HTERT RPE-1 (cell line): Measurements from ENCODE around the gene PLCD4.

Experiments used
- in situ Hi-C: fragments of 300-500 bp; cut with MboI; formaldehyde crosslinking; loops from 4 replicates; pipeline ENCODE4 v1.14.3; 2020; ENCODE audit warnings: low sequenced_read_pairs

Gene PLCD4

GRCh38 chr2:218607436-218608115 is at the start of gene PLCD4:
Gene PLCD4, plus strand, starts transcription at chr2:218607899. Its CDS starts 7,841 bp downstream, at chr2:218615740.
- in situ Hi-C loops, result no loop called here

DNA sequence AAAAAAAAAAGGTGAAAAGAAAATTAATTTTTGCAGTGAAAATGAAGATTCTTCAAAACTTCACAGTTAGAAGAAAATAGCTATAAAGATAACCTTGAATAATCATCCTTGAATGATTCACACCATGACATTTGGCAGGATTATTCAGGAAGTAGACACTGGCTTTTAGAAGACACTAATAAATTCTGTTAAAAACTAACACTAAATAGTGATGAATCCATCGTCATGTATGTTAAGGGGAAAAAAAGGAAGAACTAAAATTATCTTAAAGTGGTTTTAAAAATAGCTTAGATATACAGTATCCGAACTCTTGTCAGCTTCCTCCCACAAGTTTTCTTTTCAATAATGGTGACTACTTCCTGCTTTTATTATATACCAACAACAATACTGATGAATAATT is 49.8 kb upstream of the PLCD4 start:
- in situ Hi-C loops, result no loop called here

- in situ Hi-C loops, result no loop called here
Observed at GRCh38 chr2:218558986-218559385, 48.7 kb upstream of the PLCD4 start.

- in situ Hi-C loops, result no loop called here
Observed at GRCh38 chr2:218564056-218564455, 43.6 kb upstream of the PLCD4 start.

DNA sequence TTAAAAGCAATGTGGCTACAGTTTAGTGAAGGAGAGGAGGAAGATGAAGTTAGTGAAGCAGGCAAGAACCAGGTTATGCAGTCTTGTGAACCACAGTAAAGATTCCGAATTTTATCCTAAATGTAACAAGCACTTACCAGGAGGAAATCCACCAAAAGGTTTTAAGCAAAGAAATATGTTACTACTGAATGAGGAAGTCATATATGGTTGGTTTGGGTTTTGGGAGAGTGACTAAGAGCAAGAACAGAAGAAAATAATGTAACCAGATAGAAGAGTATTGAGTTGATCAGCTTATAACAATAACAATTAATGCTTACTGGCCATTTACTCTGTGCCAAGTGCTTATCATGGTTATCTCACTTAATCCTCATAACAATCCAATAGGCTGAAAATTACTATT is 41.4 kb upstream of the PLCD4 start:
- in situ Hi-C loops, result no loop called here

- in situ Hi-C loops, result no loop called here
Observed at GRCh38 chr2:218567797-218568189, 39.9 kb upstream of the PLCD4 start.

- in situ Hi-C loops, result no loop called here
Observed at GRCh38 chr2:218568190-218569037, 39.3 kb upstream of the PLCD4 start, which contains the start of the genes CNOT9 and USP37. Gene CNOT9, plus strand, starts transcription at chr2:218568839. Its CDS starts 116 bp downstream, at chr2:218568955. Gene USP37, minus strand, starts transcription at chr2:218568351. Its CDS starts 9,698 bp downstream, at chr2:218558653.

DNA sequence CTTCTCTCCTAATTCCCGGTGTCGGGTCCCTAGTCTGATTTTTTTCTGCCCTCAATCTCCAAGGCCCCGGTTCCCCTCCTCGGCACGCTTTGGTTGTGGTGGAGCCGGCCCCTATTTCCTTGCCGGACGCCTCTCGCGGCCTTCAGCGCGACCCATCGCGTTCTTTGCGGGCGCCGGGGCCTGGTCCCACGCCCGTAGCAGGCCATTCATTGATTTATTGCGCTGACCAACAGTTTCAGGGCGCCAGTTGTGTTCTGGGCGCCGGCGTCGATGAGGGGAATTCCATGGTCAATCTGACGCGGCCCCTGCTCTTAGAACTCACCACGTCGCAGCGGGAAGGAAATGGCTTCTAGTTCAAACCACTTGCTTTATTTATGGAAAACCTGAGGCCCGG is 38.7 kb upstream of the PLCD4 start:
- in situ Hi-C loops, result no loop called here

- in situ Hi-C loops, result no loop called here
Observed at GRCh38 chr2:218569661-218570500, 37.8 kb upstream of the PLCD4 start.

- in situ Hi-C loops, result no loop called here
Observed at GRCh38 chr2:218570850-218571249, 36.8 kb upstream of the PLCD4 start.

- in situ Hi-C loops, result no loop called here
Observed at GRCh38 chr2:218576854-218577253, 30.8 kb upstream of the PLCD4 start.

- in situ Hi-C loops, result no loop called here
Observed at GRCh38 chr2:218577482-218578220, 30.0 kb upstream of the PLCD4 start.

DNA sequence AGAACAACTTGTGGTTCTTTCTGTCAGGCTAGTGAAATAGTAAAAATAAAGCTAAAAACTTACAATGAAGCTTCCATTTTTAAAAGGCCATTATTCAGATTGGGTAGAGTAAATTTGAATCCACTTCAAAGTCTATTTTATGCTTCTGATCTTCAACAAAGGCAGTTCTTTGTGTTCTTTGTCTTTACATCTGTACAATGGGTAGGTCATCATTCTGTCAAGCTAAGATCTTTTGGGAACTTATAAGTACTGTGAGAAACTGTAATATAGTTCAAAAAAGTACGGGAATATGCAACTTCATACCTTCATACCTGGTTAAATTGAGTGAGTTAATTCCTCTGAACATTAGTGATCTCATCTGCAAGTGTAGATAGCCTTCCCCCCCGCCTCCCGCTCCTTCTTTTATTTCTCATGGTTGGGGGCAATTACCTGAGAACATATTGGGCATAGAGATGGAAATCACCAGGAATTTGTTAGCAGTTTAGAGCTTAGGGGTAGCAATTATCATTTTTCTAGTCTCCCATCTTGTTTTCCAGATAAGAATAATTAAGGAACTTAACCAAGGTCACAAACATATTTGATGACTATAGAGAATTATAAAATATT is 29.3 kb upstream of the PLCD4 start:
- in situ Hi-C loops, result no loop called here

GRCh38 chr2:218582076-218582475 is 25.6 kb upstream of the PLCD4 start:
- in situ Hi-C loops, result no loop called here

GRCh38 chr2:218583983-218584850 is 23.5 kb upstream of the PLCD4 start:
- in situ Hi-C loops, result no loop called here

DNA sequence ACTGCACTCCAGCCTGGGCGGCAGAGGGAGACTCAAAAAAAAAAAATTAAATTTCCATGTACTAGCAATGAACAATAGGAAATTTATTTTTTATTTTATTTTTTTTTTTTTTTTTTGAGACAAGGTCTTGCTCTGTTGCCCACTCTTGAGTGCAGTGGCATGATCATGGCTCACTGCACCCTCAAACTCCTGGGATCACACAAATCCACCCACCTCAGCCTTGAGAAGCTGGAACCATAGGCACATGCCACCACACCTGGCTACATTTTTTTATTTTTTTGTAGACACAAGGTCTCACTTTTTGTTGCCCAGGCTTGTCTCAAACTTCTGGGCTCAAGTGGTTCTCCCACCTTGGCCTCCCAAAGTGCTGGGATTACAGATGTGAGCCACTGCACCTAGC is 22.2 kb upstream of the PLCD4 start:
- in situ Hi-C loops, result no loop called here

GRCh38 chr2:218605432-218605831 is 2.3 kb upstream of the PLCD4 start:
- in situ Hi-C loops, result no loop called here

DNA sequence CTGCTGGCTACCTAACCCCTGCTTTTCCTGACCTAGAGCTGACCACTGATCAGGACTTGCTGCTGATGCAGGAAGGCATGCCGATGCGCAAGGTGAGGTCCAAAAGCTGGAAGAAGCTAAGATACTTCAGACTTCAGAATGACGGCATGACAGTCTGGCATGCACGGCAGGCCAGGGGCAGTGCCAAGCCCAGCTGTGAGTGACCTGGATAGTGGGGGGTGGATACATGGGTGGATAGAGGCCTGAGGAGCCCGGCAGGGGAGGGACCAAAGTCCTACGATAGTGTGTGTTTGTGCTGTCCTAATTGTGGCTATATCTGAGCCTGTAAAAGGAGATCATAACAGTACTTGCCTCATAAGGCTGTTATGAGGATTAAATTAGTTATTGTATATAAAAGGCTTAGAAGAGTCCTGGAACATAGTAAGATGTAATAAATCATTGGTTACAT is 8.2 kb downstream of the PLCD4 start:
- in situ Hi-C loops, result no loop called here
